NCI-H1694 (cell line): ENCODE results near the gene ABCA7.
A peak's percentile ranks its signal among the peaks of the same experiment; 100 is the strongest.

Experiments used
- DNase-seq: peaks from one replicate; lab custom pipeline; 2025; lab: John Stamatoyannopoulos, UW

Gene ABCA7, protein sequence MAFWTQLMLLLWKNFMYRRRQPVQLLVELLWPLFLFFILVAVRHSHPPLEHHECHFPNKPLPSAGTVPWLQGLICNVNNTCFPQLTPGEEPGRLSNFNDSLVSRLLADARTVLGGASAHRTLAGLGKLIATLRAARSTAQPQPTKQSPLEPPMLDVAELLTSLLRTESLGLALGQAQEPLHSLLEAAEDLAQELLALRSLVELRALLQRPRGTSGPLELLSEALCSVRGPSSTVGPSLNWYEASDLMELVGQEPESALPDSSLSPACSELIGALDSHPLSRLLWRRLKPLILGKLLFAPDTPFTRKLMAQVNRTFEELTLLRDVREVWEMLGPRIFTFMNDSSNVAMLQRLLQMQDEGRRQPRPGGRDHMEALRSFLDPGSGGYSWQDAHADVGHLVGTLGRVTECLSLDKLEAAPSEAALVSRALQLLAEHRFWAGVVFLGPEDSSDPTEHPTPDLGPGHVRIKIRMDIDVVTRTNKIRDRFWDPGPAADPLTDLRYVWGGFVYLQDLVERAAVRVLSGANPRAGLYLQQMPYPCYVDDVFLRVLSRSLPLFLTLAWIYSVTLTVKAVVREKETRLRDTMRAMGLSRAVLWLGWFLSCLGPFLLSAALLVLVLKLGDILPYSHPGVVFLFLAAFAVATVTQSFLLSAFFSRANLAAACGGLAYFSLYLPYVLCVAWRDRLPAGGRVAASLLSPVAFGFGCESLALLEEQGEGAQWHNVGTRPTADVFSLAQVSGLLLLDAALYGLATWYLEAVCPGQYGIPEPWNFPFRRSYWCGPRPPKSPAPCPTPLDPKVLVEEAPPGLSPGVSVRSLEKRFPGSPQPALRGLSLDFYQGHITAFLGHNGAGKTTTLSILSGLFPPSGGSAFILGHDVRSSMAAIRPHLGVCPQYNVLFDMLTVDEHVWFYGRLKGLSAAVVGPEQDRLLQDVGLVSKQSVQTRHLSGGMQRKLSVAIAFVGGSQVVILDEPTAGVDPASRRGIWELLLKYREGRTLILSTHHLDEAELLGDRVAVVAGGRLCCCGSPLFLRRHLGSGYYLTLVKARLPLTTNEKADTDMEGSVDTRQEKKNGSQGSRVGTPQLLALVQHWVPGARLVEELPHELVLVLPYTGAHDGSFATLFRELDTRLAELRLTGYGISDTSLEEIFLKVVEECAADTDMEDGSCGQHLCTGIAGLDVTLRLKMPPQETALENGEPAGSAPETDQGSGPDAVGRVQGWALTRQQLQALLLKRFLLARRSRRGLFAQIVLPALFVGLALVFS (N-terminal part only)

DNA sequence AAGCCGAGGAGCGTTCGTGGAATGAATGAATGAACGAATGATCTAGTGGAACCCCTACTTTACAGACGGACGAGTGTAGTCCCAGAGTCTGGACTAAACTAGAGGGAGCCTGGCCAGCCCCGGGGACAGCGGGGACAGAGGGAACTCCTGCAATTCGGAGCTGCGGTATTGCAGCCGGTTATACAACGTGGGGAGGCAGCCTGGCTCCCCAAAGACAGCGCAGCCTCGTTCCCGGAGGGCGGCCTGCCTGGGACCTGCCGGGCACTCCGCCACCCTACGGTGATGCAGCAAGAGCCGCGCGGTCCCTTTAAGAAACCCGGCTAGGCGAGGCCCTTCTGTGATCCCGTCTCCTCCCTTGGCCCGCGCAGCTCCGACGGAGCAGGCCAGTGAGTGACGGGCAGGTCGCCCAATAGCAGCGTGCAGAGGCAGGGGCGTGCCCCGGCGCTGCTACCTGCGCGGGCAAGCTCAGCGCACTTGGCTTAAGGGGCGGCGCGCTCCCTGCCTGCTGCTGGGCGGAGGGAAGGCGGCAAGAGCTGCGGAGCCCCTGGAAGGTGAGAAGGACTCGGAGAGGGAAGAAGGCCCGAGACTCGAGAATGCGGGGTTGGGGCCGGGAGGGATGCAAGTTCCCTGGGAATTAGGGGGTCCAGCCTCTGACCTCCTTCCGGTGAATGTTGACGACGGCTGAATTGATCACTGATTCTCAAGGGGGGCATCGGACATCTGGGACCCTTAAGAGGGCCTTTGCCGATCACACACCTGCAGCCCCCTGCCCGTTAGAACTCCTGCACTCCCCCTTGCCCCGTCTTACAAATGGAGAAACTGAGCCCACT lies at the start of gene ABCA7:
Gene ABCA7, plus strand, starts transcription at position 462 of the 830 bp plus-strand sequence. CDS start 1,255 bp downstream, outside the sequence.
- peak; percentile 91 for DNase-seq

- DNase-seq = no peak
These were observed 49.8 kb upstream of the ABCA7 start for GRCh38 chr19:990119-990571.

- DNase-seq = no peak
These were observed 49.2 kb upstream of the ABCA7 start for GRCh38 chr19:990746-991145.

DNA sequence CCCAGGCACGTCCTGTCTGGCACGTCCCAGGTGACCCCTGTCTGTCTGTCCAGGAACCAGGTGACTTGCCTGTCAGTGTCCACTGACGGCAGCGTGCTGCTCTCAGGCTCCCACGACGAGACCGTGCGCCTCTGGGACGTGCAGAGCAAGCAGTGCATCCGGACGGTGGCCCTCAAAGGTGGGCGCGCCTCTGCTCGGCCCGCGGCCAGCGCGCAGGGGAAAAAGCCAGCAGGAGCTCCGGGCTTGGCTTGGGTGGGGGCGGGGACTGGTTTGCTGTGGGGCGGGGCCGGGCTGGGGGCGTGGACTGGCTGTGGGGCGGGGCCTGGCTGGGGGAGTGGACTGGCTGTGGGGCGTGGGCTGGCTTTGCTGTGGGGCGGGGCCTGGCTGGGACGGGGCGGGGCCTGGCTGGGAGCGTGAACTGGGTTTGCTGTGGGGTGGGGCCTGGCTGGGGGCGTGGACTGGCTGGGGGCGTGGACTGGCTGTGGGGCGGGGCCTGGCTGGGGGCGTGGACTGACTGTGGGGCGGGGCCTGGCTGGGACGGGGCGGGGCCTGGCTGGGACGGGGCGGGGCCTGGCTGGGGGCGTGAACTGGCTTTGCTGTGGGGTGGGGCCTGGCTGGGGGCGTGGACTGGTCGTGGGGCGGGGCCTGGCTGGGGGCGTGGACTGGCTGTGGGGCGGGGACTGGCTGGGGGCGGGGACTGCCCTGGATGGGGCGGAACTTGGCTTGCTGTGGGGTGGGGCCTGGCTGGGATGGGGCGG lies 48.6 kb upstream of the ABCA7 start:
- no peak for DNase-seq

DNA sequence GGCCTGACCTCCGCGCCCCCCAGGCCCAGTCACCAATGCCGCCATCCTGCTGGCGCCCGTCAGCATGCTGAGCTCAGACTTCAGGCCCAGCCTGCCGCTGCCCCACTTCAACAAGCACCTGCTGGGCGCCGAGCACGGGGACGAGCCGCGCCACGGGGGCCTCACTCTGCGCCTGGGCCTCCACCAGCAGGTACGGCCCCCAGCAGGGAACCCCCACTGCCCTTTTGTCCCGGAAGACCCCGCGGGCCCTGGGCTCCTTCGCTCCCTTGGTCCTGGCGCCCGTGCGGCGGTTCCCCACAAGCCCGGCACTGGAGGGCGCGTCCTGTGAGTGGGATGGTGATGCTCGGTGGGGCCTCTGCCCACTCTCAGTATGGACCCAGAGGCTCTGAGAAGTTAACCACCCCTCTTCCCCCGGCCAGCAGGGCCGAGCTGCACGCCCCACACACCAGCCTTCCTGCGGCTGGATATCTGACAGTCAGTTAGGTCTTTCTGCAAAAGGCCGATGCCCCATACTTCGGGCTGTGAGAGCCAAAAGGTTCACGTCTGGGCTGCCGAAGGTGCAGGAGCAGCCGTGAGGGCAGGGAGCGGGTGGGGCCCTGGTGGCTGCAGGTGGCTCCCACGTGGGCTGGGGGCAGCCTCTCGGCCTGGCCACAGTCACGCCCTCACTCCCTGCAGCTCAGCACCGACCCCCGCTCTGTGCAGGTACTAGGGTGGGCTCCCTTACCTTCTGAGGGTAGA lies 47.8 kb upstream of the ABCA7 start:
- no peak for DNase-seq

- DNase-seq = no peak
These were observed 47.2 kb upstream of the ABCA7 start for GRCh38 chr19:992670-993055.

- DNase-seq = no peak
These were observed 46.5 kb upstream of the ABCA7 start for GRCh38 chr19:993361-993830.

- no peak for DNase-seq
These were observed 46.0 kb upstream of the ABCA7 start for GRCh38 chr19:993831-994393.

DNA sequence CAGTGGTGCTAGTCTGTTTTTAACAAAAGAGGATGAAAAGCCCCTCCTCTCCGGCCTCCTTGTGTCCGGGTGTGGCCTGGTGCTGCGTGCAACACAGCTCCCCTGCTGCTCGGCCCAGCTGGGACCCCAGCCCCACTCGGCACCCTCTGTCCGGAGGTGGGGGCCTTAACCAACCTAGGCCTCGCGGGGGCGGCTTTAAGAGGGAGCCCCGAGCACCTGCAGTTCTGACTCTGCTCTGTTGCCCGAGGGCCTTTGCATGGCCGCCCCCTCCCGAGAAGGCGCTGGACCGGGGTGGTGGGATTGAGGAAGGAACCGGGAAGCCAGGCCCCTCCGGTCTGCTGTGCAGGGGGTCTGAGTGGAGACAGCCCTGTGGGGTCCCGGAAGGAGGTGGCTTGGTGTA lies 45.4 kb upstream of the ABCA7 start:
- DNase-seq = no peak

GRCh38 chr19:995051-995827 lies 44.7 kb upstream of the ABCA7 start:
- DNase-seq = no peak

- no peak for DNase-seq
These were observed 43.7 kb upstream of the ABCA7 start for GRCh38 chr19:996051-996838.

GRCh38 chr19:998064-998463 lies 41.8 kb upstream of the ABCA7 start:
- no peak for DNase-seq

GRCh38 chr19:999379-999719 lies 40.6 kb upstream of the ABCA7 start:
- no peak for DNase-seq

DNA sequence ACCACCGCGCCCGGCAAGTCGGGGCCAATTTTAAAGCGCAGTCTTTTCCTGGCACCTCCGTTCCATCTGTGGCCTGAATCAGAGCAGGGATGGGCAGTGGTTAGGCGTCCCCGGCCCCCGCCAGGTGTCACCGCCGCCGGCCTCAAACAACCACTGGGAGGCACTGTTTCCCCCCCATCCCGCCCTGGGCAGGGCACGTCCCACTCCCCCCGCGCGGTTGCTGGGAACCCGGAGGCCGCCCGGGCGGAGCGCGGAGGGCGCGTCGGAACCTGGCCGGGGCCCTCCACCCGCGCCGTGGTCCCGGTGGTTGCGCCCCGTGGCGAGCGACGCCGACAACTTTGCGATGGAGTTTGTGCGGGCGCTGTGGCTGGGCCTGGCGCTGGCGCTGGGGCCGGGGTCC lies 39.8 kb upstream of the ABCA7 start, which contains the start of gene GRIN3B:
Gene GRIN3B, plus strand, starts transcription at position 325 of the 400 bp plus-strand sequence. Its CDS starts 19 bp downstream, at position 344.
- no peak for DNase-seq

- DNase-seq = no peak
These were observed 39.0 kb upstream of the ABCA7 start for GRCh38 chr19:1000591-1001537.

- peak; percentile 6 for DNase-seq
These were observed 38.3 kb upstream of the ABCA7 start for GRCh38 chr19:1001538-1002166.
